ENCODE results near the gene ROBO2.

ROBO2 gene

DNA sequence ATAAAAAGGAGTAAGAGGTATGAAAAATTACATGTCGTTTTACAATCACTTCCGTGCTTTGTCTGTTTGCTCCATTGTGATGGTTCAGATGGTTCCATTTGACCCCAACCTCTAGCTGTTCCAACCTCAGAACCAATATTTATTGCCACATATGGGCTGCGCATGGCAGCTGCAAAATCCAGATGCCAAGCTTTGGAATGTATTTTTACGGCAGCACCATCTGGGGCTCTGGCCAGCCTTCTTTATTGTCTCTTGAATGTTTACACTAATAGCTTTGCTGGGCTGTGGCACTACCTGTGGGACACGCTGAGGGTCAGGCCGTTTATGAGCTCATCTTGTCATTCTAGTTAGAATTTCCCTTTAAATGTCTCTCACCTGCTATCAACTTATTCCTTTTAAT lies 219.8 kb downstream of the ROBO2 start:
- DNase-seq (ENCODE audit: low read depth): no peak

DNA sequence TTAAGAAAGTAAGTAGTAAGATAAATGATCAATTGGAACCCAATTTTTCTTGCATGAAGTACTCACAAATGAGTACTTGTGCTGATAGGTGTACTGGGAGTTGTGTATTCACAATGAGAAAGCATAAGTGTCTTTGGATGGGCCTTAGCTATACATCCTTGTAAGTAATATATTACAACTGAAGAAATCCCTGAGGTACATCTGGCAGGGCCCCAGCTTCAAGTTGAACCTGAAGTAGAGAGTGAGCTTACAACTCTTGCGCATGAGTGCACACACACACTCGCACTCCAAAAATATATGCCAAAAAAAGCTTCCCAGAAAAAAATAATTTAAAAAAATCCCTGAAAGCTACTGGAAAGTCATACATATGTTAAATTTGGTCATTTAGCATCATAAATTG lies 222.5 kb downstream of the ROBO2 start:
- DNase-seq (ENCODE audit: low read depth): no peak

DNA sequence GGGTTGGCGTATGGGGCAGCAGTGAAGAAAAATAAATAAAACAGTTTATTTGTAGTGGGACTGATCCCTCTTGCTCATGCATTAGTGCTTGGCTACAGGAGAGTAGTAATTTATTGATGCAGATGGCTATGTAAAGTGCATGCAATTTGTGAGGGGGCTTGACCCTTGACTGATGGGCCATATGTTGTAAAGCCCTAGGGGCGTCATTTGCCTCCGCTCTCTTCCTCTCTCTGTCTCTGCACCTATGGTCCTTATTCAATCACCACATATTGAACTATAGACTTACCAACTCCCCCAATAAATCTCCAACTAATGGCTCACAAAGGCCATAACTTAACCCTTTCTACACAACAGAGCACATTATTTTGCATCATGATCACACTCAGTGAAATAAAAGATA lies 227.7 kb downstream of the ROBO2 start:
- no peak for DNase-seq (ENCODE audit: low read depth)

DNA sequence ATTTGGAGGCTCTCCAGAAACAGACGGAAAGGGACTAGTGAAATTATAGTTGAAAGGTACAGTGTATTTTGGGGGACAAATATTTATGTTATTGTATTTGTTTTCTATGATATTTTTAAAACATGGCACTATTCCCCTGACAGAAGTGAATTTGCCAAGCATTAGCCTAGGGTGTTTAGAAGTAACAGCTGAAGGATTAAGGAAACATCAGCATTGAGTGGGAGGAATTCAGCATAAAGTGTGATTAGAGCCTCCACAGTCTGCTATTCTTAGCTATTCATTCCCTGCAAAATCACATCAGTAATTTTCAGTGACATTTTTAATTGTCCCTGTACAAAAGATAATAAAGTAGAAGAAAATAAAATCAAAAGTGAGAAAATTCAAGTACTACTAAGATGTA lies 231.4 kb downstream of the ROBO2 start:
- no peak for DNase-seq (ENCODE audit: low read depth)

DNA sequence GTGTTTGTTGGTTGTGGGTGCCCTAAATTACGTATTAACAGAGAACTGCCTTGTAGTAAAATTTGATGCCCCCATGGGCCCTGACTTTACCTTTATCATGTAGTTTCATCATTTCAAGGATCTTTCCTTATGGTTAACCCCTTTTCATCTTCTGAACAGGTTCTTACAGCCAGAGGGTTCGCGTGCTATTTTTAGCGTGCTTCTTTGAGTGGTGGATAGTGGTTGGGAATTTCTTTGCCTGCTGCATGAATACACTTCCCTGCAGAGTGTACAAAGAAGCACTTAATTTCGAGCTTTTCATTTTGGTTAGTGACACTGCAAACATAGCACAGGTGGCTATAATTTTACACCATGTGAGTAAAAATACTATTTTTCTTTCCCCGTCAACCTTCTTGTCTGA lies 231.8 kb downstream of the ROBO2 start:
- no peak for DNase-seq (ENCODE audit: low read depth)

DNA sequence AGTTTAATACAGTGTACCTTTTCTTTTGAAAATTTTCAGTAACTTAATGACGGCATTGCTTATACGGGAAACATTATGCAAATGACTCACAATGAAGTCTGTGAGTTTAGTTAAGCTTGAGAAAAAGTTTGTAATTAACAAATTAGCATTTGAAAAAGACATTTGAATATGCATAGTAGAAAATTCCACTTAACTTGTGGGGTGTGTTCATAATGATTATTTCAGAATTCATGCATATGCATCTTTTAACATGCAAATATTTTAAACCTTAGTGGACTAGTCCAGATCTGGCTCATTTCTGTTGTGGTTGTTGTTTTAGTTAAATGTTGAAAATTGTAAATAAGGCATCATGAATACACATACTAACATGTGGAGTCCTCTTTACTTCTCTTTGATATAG lies 239.4 kb downstream of the ROBO2 start:
- DNase-seq (ENCODE audit: low read depth): no peak

DNA sequence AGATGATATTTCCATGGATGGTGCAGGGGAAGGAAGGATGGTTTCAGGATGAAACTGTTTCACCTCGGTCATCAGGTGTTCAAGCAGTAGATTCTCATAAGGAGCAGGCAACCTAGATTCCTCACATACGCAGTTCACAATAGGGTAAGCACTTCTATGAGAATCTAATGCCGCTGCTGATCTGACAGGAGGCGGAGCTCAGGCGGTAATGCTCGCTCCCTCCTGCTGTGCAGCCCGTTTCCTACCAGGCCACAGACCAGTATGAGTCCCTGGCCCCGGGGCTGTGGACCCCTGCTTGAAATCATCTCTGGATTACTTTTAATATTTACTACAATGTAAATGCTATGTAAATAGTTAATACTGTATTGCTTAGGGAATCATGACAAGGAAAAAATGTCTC lies 241.8 kb downstream of the ROBO2 start:
- no peak for DNase-seq (ENCODE audit: low read depth)

DNA sequence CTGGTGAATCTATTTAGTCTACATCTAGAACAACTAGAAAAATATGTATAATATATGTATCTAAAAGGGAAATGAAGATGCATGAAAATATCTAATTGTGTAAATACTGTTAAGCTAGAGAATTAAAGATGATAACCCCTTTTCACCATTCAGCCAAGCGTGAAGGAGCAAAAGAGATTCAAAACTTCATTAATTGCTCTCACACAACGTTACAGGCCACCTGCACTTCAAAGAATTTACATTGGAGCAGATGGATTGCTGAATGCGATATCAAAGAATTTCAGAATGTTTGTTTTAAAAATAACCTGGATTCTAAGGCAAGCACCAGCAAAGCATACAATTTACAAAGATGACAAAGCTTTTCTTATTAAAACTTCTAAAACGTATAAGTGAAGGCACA lies 243.2 kb downstream of the ROBO2 start:
- no peak for DNase-seq (ENCODE audit: low read depth)

DNA sequence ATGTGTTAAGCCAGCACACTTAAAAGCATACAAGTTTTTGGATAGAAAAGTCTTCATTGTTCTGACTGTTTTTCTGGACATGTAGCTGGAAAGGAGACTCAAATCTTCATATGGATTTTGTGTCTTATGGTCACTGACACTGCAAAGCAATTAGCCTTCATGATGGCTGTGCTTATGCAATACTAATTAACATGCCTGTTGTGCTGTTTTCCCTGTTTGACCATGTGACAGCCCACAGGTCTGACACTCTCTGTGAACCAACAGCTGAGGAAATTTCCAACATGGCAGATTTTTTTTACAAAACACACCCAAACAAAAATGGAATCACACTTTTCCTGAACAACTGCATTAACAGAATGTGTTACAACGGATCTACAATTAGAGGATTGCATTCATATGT lies 248.4 kb downstream of the ROBO2 start:
- DNase-seq (ENCODE audit: low read depth): no peak

DNA sequence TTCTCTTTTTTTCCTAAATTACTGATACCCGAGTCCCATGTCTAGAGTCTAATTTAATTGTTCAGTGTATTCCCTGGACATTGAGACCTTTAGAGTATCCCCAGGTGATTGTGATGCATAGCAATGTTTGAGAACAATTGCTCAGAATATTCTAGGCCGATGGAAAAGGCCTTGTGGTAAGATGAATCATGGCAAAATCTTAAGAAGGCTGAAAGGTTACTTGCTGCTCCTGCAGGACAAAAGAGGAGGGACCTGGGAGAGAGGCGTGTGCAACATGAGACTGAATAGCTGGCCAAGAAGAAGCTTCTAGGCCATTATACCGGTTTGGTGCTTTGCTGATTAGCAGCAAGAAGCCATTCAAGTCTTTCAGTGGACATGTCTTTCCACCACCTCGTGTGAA lies 256.6 kb downstream of the ROBO2 start:
- no peak for DNase-seq (ENCODE audit: low read depth)

DNA sequence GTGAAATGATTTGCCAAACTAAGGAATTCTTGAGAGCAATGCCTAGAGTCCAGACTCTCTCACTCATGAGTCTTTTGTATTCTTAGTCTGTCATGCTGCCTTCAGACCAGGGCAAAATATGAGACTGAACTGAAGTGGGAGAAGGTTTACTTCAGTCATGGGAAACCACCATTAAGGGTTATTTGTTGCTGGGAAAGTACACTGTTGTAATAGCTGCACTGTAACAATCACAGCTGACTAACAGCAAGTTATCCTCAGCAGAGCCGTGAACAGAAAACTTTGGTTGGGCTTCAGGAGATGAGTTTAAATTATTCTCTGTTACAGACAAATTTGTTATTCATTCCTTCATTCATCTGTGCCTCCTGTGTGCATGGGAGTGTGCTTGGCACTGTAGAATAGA lies 258.5 kb downstream of the ROBO2 start:
- no peak for DNase-seq (ENCODE audit: low read depth)

DNA sequence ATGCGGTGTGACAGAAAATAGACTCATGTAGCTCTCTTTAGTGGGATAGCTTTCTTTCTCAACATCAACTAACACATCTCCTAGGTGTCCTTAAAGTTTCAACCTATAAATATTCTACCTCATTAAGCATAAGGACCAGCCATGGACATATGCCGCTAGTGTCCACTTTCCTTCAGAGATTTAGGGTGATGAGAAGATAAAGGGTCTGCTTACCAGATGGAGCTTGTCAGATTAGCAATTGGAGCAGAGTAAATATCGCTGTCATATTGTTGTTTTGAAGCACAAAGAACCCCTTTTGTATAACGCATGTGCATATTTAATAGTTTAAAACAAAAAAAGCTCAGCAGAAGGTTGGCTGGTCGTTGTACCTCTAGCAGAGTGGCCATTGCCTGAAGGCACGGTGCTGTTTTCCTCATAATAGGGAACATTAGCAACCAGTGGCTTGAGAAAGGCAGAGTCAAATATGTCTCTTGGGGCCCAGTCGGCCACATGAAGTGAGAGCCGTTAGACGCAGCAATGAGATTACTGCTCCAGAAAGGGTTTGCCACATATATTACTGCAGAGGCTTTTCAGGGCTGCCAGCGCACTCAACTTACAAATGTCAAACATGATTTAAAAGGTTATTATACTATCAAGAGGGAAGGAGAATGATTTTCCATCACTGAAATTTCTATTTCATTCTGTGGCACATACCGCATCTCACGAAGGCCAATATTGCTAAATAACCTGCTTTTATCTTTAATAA lies 264.2 kb downstream of the ROBO2 start:
- DNase-seq (ENCODE audit: low read depth): no peak

DNA sequence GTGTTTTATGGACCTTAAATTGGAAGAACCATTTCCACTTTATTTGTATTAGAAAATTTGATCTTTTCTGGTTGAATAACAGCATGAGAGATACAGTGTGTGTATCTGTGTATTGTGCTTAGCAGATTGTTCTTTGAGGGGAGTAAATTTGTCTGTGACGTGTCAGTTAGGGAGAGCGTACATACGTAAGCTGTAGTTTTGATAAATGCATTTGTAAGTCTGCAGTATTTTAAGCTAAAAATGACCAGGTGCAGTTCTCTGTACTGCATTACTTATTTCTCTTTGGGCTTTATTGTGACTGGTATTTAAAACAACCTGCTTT lies 264.8 kb downstream of the ROBO2 start:
- no peak for DNase-seq (ENCODE audit: low read depth)

DNA sequence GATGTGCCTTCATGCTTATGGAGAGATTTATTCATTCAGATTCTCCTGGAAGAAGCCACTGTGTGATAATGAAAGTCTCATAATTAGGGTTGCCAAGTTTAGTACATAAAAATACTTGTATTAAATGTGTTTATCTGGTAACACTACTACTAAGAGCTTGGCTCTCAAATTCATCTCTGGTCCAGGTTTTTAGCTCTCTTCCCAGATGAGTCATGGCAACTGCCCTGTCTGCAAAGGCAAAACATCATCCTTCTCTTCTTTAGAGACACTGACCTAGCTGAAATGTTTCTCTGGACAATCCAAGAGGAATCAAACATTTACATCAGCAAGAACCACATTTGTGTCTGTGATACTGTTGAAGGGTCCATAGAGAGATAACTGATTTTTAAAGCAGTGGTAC lies 269.6 kb downstream of the ROBO2 start:
- DNase-seq (ENCODE audit: low read depth): no peak

DNA sequence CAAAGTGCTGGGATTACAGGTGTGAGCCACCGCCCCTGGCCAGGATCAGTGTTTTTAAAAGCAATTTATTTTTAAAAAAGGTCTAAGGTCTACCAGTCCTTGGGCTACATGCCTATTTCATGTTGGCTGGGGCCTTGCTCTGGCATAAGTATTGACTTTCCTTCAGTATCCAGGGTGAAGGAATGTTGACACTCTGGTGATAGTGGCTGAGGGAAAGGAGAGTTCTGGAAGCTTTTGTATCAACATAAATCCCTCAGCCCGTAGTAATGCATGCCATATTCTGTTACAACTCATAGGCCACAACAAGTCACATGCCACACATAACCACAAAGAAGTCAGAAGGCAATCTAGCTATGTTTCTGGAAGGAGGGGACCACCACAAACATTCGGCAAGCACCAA lies 273.9 kb downstream of the ROBO2 start:
- no peak for DNase-seq (ENCODE audit: low read depth)

DNA sequence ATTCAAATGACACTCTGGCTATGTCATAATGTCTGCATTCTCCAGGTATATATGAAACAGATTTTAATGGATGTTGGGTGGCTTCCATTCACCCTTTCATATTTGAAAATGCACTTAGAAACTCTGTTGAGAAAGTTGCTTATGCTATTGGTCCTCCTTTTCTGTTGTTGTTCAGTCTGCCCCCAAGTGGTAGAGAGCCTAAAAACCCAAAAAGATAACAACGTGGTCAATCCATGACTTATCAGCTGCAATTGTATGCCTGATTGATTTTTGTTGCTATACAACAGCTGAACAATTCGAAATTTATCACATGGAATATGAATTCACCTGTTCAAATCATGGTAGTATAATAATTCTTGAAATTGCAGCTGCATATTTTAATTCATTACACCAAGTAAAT lies 279.8 kb downstream of the ROBO2 start:
- DNase-seq (ENCODE audit: low read depth): no peak

DNA sequence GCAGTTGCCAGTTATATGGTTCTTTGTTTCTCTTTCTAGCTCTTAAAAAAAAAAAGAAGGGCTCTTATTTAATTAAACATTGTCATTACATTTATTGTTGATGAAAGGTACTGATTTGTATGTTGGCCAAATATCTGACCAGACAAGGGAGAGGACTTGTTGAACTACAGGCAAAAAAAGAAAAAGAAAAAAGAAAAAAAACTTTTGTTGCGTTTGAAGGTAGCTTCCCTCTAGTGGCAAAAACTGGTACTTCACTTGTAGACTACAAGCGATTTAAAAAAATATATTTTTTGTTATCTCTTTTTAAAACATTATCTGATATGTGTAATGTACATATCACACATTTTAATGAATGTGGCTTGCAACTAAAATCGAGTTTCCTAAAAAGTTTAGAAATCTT lies 280.6 kb downstream of the ROBO2 start:
- DNase-seq (ENCODE audit: low read depth): no peak

DNA sequence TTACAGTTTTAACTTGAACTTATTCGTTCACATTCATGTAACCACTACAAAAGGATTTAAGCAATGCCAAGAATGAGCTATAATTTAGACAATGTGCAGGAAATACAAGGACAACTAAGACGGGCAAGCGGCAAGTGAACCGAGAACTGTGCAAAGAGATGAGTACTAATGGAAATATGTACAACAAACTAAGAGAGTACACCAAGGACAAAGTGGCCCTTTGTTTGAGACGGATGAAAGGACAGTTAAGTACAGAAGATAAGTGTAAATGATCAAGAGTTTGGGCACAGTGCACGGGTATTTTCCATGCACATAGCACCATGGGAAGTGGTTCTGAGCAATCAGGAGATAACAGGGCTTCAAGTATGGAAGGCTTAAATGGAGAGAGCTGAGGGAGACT lies 281.7 kb downstream of the ROBO2 start:
- DNase-seq (ENCODE audit: low read depth): no peak

DNA sequence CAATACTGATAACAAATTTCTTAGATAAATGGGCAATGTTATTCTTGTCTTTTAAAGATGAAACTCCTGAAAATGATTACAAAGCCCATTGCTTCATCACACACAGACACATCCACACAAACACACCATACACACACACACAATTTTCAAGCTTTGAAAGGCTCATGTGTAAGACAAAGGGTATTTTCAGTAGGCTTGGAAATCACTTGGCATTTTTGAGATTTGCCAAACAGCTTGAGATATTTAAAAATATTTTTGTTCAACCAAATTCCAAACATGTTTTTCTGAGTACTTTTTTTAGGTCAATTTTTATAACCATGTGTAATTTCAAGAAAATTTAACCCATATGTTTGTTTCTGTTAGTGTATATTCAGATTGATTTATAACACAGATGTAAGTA lies 283.7 kb downstream of the ROBO2 start:
- DNase-seq (ENCODE audit: low read depth): no peak

DNA sequence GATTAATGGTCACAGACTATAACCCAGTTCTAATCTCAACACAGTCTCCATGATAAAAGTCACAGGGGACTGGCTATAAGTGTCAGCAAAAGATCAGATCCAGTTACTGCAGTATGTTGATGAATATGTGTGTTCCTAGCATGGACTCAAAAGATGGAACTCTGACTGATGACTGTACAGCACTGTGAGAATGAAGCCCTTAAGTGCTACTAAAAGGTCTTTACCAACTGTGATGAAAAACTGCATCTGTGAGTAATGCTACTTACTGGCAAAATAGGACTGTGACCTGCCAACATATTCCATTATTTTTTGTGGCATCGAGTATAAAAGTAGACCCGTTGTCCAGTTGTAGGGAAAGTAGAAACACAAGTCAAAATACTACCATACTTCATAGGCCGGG lies 284.2 kb downstream of the ROBO2 start:
- DNase-seq (ENCODE audit: low read depth): no peak

DNA sequence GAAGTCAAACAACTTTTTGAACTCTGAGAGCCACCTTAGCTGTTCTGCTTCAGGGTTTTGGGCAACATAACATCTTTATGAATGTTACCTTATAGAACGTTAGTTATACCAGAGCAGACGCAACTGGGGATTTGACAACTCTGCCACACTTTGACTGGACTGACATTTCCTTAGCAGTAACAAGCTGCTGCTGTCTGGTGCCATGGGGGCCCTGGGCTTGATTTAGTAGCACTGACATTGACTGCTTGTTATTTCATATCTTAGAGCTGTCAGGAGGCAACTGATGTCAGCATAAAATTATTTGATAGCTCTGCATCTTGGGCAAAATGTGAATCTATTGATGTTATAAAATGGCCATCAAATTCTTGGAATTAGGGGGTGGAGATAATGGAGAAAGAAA lies 285.4 kb downstream of the ROBO2 start:
- DNase-seq (ENCODE audit: low read depth): no peak

DNA sequence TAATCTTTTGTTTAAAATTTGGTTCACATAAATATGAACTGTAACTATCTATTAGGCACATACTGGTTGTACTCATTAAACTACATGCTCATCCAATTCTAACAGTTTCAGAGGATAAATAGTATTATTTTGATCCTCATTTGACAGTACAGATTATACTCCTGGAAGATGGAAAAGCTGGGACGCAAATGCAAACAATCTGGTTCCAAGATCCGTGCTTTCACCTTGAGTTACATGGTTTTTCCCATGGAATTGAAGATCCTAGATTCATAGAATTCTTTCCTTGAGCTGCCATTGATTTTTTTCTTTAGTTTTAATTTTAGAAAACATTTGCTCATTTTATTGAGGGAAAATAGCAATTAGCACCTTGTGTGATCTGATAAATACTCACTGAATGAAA lies 285.8 kb downstream of the ROBO2 start:
- no peak for DNase-seq (ENCODE audit: low read depth)

DNA sequence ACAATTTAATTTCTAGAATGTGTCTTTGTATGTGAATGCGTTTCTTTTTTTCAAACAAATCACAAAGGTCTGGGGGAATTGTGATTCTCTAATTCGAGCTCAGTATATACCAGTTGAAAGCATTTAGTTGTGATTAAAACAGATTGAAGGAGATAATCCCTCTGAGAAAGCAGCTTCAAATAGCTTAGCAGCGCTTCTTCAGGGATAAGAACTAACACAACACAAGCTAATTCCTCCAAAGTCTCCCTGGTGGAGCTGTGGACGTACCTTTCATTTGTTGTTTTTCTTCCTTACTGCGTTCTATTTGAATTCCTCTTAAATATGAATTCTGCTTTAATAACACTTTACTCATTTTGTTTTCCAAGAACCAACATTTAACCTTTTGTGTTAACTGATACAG lies 286.7 kb downstream of the ROBO2 start:
- no peak for DNase-seq (ENCODE audit: low read depth)

DNA sequence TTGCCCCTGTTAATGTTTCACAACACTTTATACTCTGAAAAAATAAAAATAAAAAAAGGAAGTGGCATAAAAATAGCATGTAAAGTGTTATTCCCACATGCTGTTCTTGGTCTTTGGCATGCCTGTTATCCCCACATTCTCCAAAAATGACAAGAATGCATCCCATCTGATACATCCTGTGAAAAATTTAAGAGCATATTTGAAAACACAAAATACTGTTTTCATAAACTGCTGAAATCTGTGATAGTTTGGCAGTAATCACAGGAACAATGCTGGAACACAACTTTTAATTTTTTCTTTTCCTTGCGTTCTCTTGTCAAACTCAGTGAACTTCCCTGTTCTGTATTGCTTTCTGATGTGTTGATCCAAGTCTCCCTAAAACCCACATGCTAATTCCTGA lies 288.8 kb downstream of the ROBO2 start:
- no peak for DNase-seq (ENCODE audit: low read depth)

DNA sequence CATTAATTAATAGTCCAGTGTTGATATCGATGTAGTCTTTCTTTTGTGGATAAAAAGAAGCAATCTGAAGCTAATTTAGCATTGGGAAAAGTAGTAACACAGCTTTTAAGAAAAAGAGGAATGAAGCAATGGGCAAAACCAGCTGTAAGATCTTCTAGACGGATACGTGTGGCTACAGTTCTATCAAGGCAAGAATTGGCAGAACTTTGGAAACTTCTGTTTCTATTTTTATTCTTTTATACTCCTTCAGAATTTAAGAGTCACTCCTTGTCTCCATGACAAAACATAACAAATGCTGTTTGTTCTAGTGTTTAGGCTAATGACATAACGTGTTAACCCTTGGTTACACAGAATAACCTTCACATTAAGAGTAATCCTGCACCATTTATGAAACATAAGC lies 289.2 kb downstream of the ROBO2 start:
- no peak for DNase-seq (ENCODE audit: low read depth)

Data from activated T-helper 9 cell treated with anti-CD3 and anti-CD28 coated beads, Interleukin-2, amount 50 U/mL, for 16 hours (primary cell).